ENCODE measurements around the gene SLC8A1. TPM values are rescaled to one million over a fixed set of nuclear protein-coding genes. Genes with fewer than 3 reads are reported as not detected.

Gene SLC8A1
- total RNA-seq, 1 donor from 2014 or later = 2.9 TPM

DNA sequence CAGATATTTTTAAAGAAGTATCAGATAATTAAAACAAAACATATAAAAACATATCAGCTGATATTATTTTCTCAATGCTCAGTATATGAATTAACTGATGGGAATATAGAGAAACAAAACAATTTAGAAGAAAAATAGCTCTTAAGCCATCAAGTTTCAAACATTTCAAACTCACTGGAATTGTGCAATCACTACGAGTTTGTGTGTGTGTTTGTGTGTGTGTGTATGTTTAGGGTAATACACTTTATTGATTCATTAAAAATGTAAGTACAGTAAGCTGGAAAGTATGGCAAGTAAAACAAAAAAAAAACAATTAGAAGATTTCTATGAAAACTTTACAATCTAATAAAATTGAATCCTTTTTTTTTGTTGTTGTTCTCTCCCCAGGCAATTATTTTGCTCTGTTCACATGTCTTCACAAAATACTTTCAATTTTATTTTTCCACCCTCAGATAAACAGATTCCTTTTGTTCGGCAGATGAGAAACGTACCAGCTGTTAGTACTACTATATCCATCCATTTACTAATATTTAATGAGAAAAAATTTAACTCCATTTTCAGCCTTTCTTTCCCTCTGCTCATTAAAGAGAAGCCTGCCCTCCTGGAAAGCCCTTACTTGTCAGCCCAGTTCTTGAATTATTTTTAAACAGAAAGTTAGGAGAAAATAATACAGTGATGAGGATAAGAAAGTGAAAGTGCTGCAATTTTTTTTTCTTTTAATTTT is 87.6 kb downstream of the SLC8A1 start:
- H3K36me3 Mint-ChIP-seq (ENCODE audit: low read depth) = no peaks in the 10 kb centered on the region
- H3K9me3 Mint-ChIP-seq = no peaks in the 10 kb centered on the region
- peaks cover under 1% of the 10 kb centered on the region for H3K27me3 Mint-ChIP-seq (ENCODE audit: insufficient read depth)
- no peak overlapping the region for H3K27ac Mint-ChIP-seq
- no peak for DNase-seq (ENCODE audit: low spot score)
- intact Hi-C loops (cut with micrococcal nuclease) = no loop called here
- no peak overlapping the region for H3K4me3 Mint-ChIP-seq
- peaks cover 6% of the 10 kb centered on the region for H3K4me1 Mint-ChIP-seq (ENCODE audit: low read depth)

GRCh38 chr2:40363631-40364030 is 88.3 kb downstream of the SLC8A1 start:
- Mint-ChIP-seq H3K4me1 (ENCODE audit: low read depth) (peaks cover 6% of the 10 kb centered on the region), H3K27me3 (ENCODE audit: insufficient read depth) (peaks cover 2% of the 10 kb centered on the region), H3K36me3 (ENCODE audit: low read depth) (no peaks in the 10 kb centered on the region), H3K4me3 (no peak overlapping the region), H3K27ac (no peak overlapping the region), H3K9me3 (no peaks in the 10 kb centered on the region)
- intact Hi-C loops (cut with micrococcal nuclease) = no loop called here
- no peak for DNase-seq (ENCODE audit: low spot score)

DNA sequence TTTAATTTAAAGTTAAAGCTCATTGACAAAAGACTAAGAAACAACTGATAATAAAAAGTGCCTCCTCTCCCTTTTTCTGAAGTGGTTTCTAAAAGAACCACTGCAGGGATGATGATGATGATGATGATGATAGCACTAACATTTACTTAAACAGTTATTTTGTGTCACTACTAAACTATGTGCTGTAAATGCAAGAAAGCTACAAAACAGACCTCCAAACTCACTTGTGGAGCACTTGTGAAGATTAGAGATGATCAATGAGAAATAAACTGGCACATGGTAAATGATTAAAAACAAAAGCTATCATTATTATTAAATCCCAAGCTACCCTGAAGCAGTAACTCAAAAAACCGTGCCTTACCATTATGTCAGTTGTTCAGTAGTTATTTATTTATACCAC is 88.7 kb downstream of the SLC8A1 start:
- peaks cover 2% of the 10 kb centered on the region for H3K27me3 Mint-ChIP-seq (ENCODE audit: insufficient read depth)
- H3K4me3 Mint-ChIP-seq = no peak overlapping the region
- H3K4me1 Mint-ChIP-seq (ENCODE audit: low read depth) = peaks cover 6% of the 10 kb centered on the region
- no peaks in the 10 kb centered on the region for H3K9me3 Mint-ChIP-seq
- intact Hi-C loops (cut with micrococcal nuclease) = no loop called here
- no peaks in the 10 kb centered on the region for H3K36me3 Mint-ChIP-seq (ENCODE audit: low read depth)
- no peak for DNase-seq (ENCODE audit: low spot score)
- no peak overlapping the region for H3K27ac Mint-ChIP-seq

DNA sequence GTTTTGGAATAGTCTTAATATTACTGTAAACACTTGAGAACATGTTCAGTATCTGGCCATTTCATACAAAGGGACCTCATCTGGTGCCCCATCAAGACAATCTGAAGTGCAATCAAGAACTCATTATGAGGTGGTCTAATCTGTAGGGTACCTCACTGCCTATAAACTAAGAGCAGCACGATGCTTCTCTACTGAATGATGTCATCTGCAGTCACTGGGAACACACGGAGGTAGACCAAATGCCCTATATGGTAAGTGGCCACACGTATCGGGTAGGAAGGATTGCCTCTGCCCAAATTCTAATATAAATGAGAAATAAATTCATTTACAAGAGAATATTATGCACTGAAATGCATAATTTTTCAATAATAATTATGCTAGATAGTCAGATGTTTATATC is 90.4 kb downstream of the SLC8A1 start:
- H3K36me3 Mint-ChIP-seq (ENCODE audit: low read depth) = no peaks in the 10 kb centered on the region
- no peak overlapping the region for H3K27ac Mint-ChIP-seq
- H3K27me3 Mint-ChIP-seq (ENCODE audit: insufficient read depth) = peaks cover 2% of the 10 kb centered on the region
- intact Hi-C loops (cut with micrococcal nuclease) = no loop called here
- H3K4me3 Mint-ChIP-seq = no peak overlapping the region
- no peak for DNase-seq (ENCODE audit: low spot score)
- peaks cover 6% of the 10 kb centered on the region for H3K4me1 Mint-ChIP-seq (ENCODE audit: low read depth)
- no peaks in the 10 kb centered on the region for H3K9me3 Mint-ChIP-seq

- intact Hi-C loops (cut with micrococcal nuclease) = no loop called here
- Mint-ChIP-seq H3K4me3 (no peak overlapping the region), H3K27me3 (ENCODE audit: insufficient read depth) (peaks cover 2% of the 10 kb centered on the region), H3K4me1 (ENCODE audit: low read depth) (peaks cover 6% of the 10 kb centered on the region), H3K27ac (no peak overlapping the region), H3K9me3 (no peaks in the 10 kb centered on the region), H3K36me3 (ENCODE audit: low read depth) (no peaks in the 10 kb centered on the region)
- no peak for DNase-seq (ENCODE audit: low spot score)
These were observed 91.2 kb downstream of the SLC8A1 start for GRCh38 chr2:40360652-40361051.

DNA sequence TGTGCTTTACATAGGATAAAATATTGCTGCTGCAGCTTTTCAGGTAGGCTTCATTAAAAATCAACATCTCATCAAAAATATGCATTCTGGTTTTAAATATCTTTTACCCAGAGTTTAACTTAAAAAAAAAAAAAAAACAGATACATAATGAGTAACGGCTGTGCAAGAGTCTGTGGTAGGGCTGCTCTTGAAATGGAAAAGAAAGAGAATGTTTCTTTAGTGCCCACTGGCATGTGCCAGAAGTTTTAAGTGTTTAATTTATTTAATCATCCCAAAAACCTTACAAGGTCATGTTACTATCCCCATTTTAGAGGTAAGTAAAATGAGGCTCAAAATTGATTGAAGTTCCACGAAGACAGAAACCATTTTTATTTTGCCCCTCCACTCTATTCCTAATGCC is 92.1 kb downstream of the SLC8A1 start:
- intact Hi-C loops (cut with micrococcal nuclease) = no loop called here
- Mint-ChIP-seq H3K27ac (no peak overlapping the region), H3K4me3 (no peak overlapping the region), H3K4me1 (ENCODE audit: low read depth) (peaks cover 5% of the 10 kb centered on the region), H3K36me3 (ENCODE audit: low read depth) (no peaks in the 10 kb centered on the region), H3K27me3 (ENCODE audit: insufficient read depth) (peaks cover 2% of the 10 kb centered on the region), H3K9me3 (no peaks in the 10 kb centered on the region)
- no peak for DNase-seq (ENCODE audit: low spot score)

- intact Hi-C loops (cut with micrococcal nuclease) = no loop called here
- Mint-ChIP-seq H3K36me3 (ENCODE audit: low read depth) (no peaks in the 10 kb centered on the region), H3K4me1 (ENCODE audit: low read depth) (no peaks in the 10 kb centered on the region)
These were observed 93.1 kb downstream of the SLC8A1 start for GRCh38 chr2:40358783-40359182.

GRCh38 chr2:40357667-40358066 is 94.2 kb downstream of the SLC8A1 start:
- DNase-seq (ENCODE audit: low spot score) = no peak
- no peaks in the 10 kb centered on the region for H3K9me3 Mint-ChIP-seq
- intact Hi-C loops (cut with micrococcal nuclease) = no loop called here
- no peaks in the 10 kb centered on the region for H3K4me1 Mint-ChIP-seq (ENCODE audit: low read depth)
- no peak overlapping the region for H3K27ac Mint-ChIP-seq
- H3K27me3 Mint-ChIP-seq (ENCODE audit: insufficient read depth) = peaks cover 2% of the 10 kb centered on the region
- H3K4me3 Mint-ChIP-seq = no peak overlapping the region
- no peaks in the 10 kb centered on the region for H3K36me3 Mint-ChIP-seq (ENCODE audit: low read depth)

More at GRCh38 chr2:40358783-40359182, 93.1 kb downstream of the SLC8A1 start:
- Mint-ChIP-seq H3K9me3 (no peaks in the 10 kb centered on the region), H3K27me3 (ENCODE audit: insufficient read depth) (peaks cover 2% of the 10 kb centered on the region), H3K4me3 (no peak overlapping the region), H3K27ac (no peak overlapping the region)
- no peak for DNase-seq (ENCODE audit: low spot score)

- no peaks in the 10 kb centered on the region for H3K4me1 Mint-ChIP-seq (ENCODE audit: low read depth)
- no peaks in the 10 kb centered on the region for H3K36me3 Mint-ChIP-seq (ENCODE audit: low read depth)
- peaks cover 2% of the 10 kb centered on the region for H3K27me3 Mint-ChIP-seq (ENCODE audit: insufficient read depth)
- DNase-seq (ENCODE audit: low spot score) = no peak
- intact Hi-C loops (cut with micrococcal nuclease) = no loop called here
- no peak overlapping the region for H3K4me3 Mint-ChIP-seq
- no peak overlapping the region for H3K27ac Mint-ChIP-seq
- no peaks in the 10 kb centered on the region for H3K9me3 Mint-ChIP-seq
These were observed 96.4 kb downstream of the SLC8A1 start for GRCh38 chr2:40355451-40355850.

DNA sequence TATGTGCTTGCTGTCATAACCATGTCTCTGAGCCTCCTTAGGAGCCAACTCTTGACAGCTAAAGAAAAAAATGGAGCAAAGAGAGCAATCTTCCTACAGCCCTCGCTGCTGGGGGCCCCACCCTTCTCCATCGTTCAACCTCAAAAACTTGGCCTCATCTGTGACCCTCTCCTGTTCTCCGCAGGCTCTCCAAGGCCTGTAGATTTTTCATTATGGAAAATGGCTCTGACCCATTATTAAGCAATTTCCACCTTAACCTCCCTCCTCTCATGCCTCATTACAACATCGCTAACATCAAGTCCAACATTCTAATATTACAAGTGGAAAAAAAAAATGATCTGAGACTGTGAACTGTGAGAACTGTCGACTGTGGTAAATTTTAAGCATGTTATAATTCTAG is 98.7 kb downstream of the SLC8A1 start:
- Mint-ChIP-seq H3K9me3 (no peaks in the 10 kb centered on the region), H3K4me3 (no peak overlapping the region), H3K36me3 (ENCODE audit: low read depth) (no peaks in the 10 kb centered on the region), H3K27me3 (ENCODE audit: insufficient read depth) (no peaks in the 10 kb centered on the region), H3K27ac (no peak overlapping the region), H3K4me1 (ENCODE audit: low read depth) (no peaks in the 10 kb centered on the region)
- no peak for DNase-seq (ENCODE audit: low spot score)
- intact Hi-C loops (cut with micrococcal nuclease) = no loop called here

- Mint-ChIP-seq H3K27me3 (ENCODE audit: insufficient read depth) (no peaks in the 10 kb centered on the region), H3K27ac (no peak overlapping the region), H3K9me3 (no peaks in the 10 kb centered on the region)
These were observed 99.2 kb downstream of the SLC8A1 start for GRCh38 chr2:40352703-40353099.

DNA sequence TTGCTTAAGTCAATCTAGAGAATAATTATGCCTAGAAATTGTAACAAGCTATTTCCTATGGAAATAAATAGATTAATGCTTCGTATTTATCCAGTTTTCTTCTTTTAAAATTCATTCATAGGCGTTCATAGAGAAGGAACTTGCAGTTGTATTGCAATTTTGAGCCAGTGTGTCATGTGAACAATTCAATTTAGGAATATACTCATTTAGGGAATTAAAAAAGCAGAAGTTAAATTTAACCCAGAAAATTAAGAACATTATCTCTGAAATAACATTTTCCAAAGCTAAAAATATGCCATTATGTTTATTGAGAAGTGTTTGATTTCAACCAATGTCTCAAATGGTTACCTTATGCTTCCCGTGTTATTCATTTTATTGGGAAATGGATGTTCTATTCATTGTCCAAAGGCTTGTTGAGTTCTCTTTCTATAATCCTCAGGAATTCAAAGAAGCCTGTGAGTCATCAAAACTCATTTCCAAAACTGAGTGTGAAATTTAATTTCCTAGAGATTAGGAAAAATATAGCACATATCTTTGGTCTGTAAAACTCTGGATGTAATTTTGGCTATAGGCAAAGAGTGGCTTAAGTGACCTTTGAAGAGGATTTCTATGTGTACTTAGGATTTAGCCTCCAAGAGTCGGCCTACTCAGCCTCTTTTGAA is 99.7 kb downstream of the SLC8A1 start:
- Mint-ChIP-seq H3K4me3 (no peak overlapping the region), H3K9me3 (no peaks in the 10 kb centered on the region), H3K27ac (no peak overlapping the region), H3K27me3 (ENCODE audit: insufficient read depth) (no peaks in the 10 kb centered on the region), H3K36me3 (ENCODE audit: low read depth) (no peaks in the 10 kb centered on the region), H3K4me1 (ENCODE audit: low read depth) (no peaks in the 10 kb centered on the region)
- DNase-seq (ENCODE audit: low spot score) = no peak
- intact Hi-C loops (cut with micrococcal nuclease) = no loop called here

More at GRCh38 chr2:40352703-40353099, 99.2 kb downstream of the SLC8A1 start:
- no peak for DNase-seq (ENCODE audit: low spot score)
- Mint-ChIP-seq H3K4me1 (ENCODE audit: low read depth) (no peaks in the 10 kb centered on the region), H3K36me3 (ENCODE audit: low read depth) (no peaks in the 10 kb centered on the region), H3K4me3 (no peak overlapping the region)
- intact Hi-C loops (cut with micrococcal nuclease) = no loop called here

DNA sequence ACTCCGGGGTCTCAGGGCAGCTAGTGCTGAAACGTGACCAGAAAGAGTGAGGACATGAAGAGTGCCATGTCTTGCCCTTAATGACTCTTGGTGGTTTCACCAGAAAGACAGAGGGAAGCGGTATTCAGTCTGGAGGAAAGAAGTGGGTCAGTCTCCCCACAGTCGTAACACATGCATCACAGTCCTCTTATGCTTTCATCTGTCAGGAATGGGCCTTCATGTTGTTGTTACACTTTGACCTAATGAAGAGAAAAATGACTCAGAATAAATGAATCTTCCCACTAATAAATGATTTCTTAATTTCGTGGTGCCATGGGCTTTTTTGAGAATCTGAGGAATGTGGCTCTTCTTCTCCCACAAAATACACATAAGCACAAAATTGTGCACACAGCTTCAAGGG is 103.2 kb downstream of the SLC8A1 start:
- Mint-ChIP-seq H3K4me1 (ENCODE audit: low read depth) (no peaks in the 10 kb centered on the region), H3K4me3 (no peak overlapping the region), H3K9me3 (no peaks in the 10 kb centered on the region), H3K27me3 (ENCODE audit: insufficient read depth) (no peaks in the 10 kb centered on the region), H3K27ac (no peak overlapping the region), H3K36me3 (ENCODE audit: low read depth) (no peaks in the 10 kb centered on the region)
- DNase-seq (ENCODE audit: low spot score) = no peak
- intact Hi-C loops (cut with micrococcal nuclease) = no loop called here

All from activated T-helper 1 cell treated with anti-CD3 and anti-CD28 coated beads, Interleukin-12 subunit alpha, Interleukin-12 subunit beta, Interleukin-2, Interleukin-4 antibody, amounts not matched to agents 30 ng/mL and 10 ng/mL and 1 ng/mL, durations not matched to agents 14 hours and 24 hours and 36 hours (primary cell).